AG04450 (cell line): ENCODE measurements around the gene ZNF549. TPM values are rescaled to one million over a fixed set of nuclear protein-coding genes. Genes with fewer than 3 reads are reported as not detected.
"Not testable (repeated sequence)": the region's sequence is repeated elsewhere in the genome, so short reads cannot be mapped to it uniquely, and the experiment has no call there.

ENCODE experiments used
- CTCF ChIA-PET: fragments of 300-600, 350-600 bp; formaldehyde crosslinking; extraction: SDS; loops from one replicate; lab custom pipeline; 2022; ENCODE audit warnings: antibody characterized with exemption, inconsistent platforms; lab: Charles Lee
- POLR2A ChIA-PET: fragments of 350-600 bp; formaldehyde crosslinking; extraction: SDS; loops from one replicate; lab custom pipeline; 2021; ENCODE audit warnings: antibody characterized with exemption, inconsistent platforms; lab: Yijun Ruan, JAX
- DNase-seq: peaks from one replicate; pipeline ENCODE4 v3.0.0-alpha.2; 2011; ENCODE audit warnings: low read depth, low spot score
- H3K27ac ChIP-seq: one replicate; pipeline ENCODE4 v1.5.1; 2012; ENCODE audit warnings: low read depth, low read length, control low read depth
- H3K27me3 ChIP-seq: one replicate; pipeline ENCODE4 v1.6.0; 2012; ENCODE audit warnings: low read length; ENCODE audit not compliant: control insufficient read depth, insufficient read depth
- H3K4me3 ChIP-seq: 2 replicates; pipeline ENCODE4 v1.5.1; 2011; ENCODE audit warnings: mild to moderate bottlenecking, low read depth, low read length, control low read depth
- H3K9me3 ChIP-seq: 2 replicates; pipeline ENCODE4 v1.5.1; 2012; ENCODE audit warnings: low read length; ENCODE audit not compliant: control insufficient read depth, insufficient read depth
- CTCF ChIP-seq: IDR thresholded peaks from 2 replicates; pipeline ENCODE4 v1.5.1; 2011; ENCODE audit warnings: low read depth, low read length, control low read depth, inconsistent platforms
- polyA plus RNA-seq: library from polyadenylated mRNA; depleted of rRNA; stranded (reverse); fragments of >200 nt; gene quantifications from 2 replicates; pipeline ENCODE4 v1.2.3, GENCODE V29; 2011

ZNF549 gene
- polyA plus RNA-seq, 1 experiment, result 5.8 TPM

- no peak overlapping the region for H3K4me3 ChIP-seq
- POLR2A ChIA-PET, result no interaction called here
Measured at GRCh38 chr19:57506163-57506562, 21.0 kb upstream of the ZNF549 start.

GRCh38 chr19:57511484-57511883 is 15.7 kb upstream of the ZNF549 start:
- CTCF ChIA-PET, result no interaction called here
- no peak for DNase-seq
- H3K9me3 ChIP-seq, result peaks cover 36% of the 10 kb centered on the region
- no peak overlapping the region for H3K4me3 ChIP-seq
- H3K27ac ChIP-seq, result no peak overlapping the region
- H3K27me3 ChIP-seq, result no peaks in the 10 kb centered on the region
- TF ChIP-seq CTCF, result no peak
- POLR2A ChIA-PET, result no interaction called here

More at GRCh38 chr19:57506163-57506562, 21.0 kb upstream of the ZNF549 start:
- TF ChIP-seq CTCF, result no peak
- CTCF ChIA-PET, result no interaction called here
- peaks cover 60% of the 10 kb centered on the region for H3K9me3 ChIP-seq
- no peak for DNase-seq
- H3K27ac ChIP-seq, result no peak overlapping the region
- no peaks in the 10 kb centered on the region for H3K27me3 ChIP-seq

- no peak for TF ChIP-seq CTCF
- POLR2A ChIA-PET, result no interaction called here
- DNase-seq, result no peak
- CTCF ChIA-PET, result no interaction called here
- H3K4me3 ChIP-seq, result no peak overlapping the region
- H3K27me3 ChIP-seq, result no peaks in the 10 kb centered on the region
- no peak overlapping the region for H3K27ac ChIP-seq
- H3K9me3 ChIP-seq, result peaks cover 34% of the 10 kb centered on the region
Measured at GRCh38 chr19:57512845-57513244, 14.3 kb upstream of the ZNF549 start.

- ChIA-PET POLR2A (no interaction called here), CTCF (no interaction called here)
- DNase-seq, result no peak
- H3K4me3 ChIP-seq, result no peak overlapping the region
- no peak overlapping the region for H3K27ac ChIP-seq
- no peaks in the 10 kb centered on the region for H3K27me3 ChIP-seq
- peaks cover 25% of the 10 kb centered on the region for H3K9me3 ChIP-seq
- TF ChIP-seq CTCF, result no peak
Measured at GRCh38 chr19:57515255-57515654, 11.9 kb upstream of the ZNF549 start.

- CTCF ChIA-PET, DNase-seq: not testable (repeated sequence)
Measured at GRCh38 chr19:57518021-57518420, 9.1 kb upstream of the ZNF549 start.

GRCh38 chr19:57537953-57538547 is 10.9 kb downstream of the ZNF549 start:
- Histone ChIP-seq H3K27me3 (no peaks in the 10 kb centered on the region), H3K27ac (no peak overlapping the region), H3K9me3 (peaks cover 74% of the 10 kb centered on the region), H3K4me3 (no peak overlapping the region)
- no peak for TF ChIP-seq CTCF
- ChIA-PET POLR2A (no interaction called here), CTCF (no interaction called here)
- no peak for DNase-seq

More at GRCh38 chr19:57518021-57518420, 9.1 kb upstream of the ZNF549 start:
- H3K4me3 ChIP-seq, H3K27me3 ChIP-seq, H3K27ac ChIP-seq, POLR2A ChIA-PET: not testable (repeated sequence)
- peaks cover 12% of the 10 kb centered on the region for H3K9me3 ChIP-seq
